Measurements from ENCODE around the gene VSTM2B.

VSTM2B gene

DNA sequence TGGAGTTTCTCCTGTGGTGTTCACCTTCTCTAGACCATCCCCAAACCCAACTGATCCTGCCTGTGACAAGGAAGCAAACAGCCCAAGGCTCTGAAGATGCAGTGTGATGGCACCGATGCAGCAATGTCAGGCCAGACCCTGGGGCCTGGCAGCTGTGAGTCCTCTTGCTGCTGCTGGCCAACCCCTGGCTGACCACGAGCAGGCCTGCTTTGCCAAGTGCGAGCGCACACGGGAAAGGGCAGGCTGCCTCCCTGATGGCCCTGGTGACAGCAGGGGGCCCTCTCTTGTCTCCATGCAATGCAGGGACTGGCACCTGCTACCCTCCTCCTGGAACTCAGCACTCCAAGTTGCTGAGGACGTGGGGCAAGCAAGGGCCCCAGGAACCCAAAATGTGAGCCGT, 5.4 kb upstream of the VSTM2B start:
- Histone ChIP-seq H3F3A (ENCODE audit: insufficient read depth, low read length) (no peaks in the 10 kb centered on the region), H3K79me2 (ENCODE audit: low read length) (no peaks in the 10 kb centered on the region), H3K27ac (ENCODE audit: low read length) (no peak overlapping the region), H4K20me1 (ENCODE audit: insufficient read depth, low read length) (no peaks in the 10 kb centered on the region), H2AFZ (ENCODE audit: low read length) (no peak overlapping the region), H3K4me3 (ENCODE audit: low read length) (no peak overlapping the region), H3K4me1 (ENCODE audit: low read length) (no peaks in the 10 kb centered on the region), H3K9ac (ENCODE audit: low read length) (no peak overlapping the region), H3K9me2 (replicated peaks; ENCODE audit: insufficient read depth, low read length) (no peaks in the 10 kb centered on the region), H3K36me3 (replicated peaks; ENCODE audit: insufficient read depth, low read length) (no peaks in the 10 kb centered on the region), H3K9me3 (replicated peaks; ENCODE audit: insufficient read depth, low read length) (no peaks in the 10 kb centered on the region), H3K27me3 (replicated peaks; ENCODE audit: insufficient read depth, low read length) (peaks cover 24% of the 10 kb centered on the region), H3K4me2 (ENCODE audit: low read depth, low read length) (no peak overlapping the region)
- TF ChIP-seq EZH2phosphoT487 (IDR thresholded peaks at IDR 0.05; ENCODE audit: low read length) = no peak
- TF ChIP-seq, protein P1, sequence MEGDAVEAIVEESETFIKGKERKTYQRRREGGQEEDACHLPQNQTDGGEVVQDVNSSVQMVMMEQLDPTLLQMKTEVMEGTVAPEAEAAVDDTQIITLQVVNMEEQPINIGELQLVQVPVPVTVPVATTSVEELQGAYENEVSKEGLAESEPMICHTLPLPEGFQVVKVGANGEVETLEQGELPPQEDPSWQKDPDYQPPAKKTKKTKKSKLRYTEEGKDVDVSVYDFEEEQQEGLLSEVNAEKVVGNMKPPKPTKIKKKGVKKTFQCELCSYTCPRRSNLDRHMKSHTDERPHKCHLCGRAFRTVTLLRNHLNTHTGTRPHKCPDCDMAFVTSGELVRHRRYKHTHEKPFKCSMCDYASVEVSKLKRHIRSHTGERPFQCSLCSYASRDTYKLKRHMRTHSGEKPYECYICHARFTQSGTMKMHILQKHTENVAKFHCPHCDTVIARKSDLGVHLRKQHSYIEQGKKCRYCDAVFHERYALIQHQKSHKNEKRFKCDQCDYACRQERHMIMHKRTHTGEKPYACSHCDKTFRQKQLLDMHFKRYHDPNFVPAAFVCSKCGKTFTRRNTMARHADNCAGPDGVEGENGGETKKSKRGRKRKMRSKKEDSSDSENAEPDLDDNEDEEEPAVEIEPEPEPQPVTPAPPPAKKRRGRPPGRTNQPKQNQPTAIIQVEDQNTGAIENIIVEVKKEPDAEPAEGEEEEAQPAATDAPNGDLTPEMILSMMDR (IDR thresholded peaks at IDR 0.05; ENCODE audit: low read length) = no peak
- no peak for TF ChIP-seq EZH2 (optimal IDR thresholded peaks at IDR 0.05; ENCODE audit: low read depth, low read length)
- no peak for DNase-seq

DNA sequence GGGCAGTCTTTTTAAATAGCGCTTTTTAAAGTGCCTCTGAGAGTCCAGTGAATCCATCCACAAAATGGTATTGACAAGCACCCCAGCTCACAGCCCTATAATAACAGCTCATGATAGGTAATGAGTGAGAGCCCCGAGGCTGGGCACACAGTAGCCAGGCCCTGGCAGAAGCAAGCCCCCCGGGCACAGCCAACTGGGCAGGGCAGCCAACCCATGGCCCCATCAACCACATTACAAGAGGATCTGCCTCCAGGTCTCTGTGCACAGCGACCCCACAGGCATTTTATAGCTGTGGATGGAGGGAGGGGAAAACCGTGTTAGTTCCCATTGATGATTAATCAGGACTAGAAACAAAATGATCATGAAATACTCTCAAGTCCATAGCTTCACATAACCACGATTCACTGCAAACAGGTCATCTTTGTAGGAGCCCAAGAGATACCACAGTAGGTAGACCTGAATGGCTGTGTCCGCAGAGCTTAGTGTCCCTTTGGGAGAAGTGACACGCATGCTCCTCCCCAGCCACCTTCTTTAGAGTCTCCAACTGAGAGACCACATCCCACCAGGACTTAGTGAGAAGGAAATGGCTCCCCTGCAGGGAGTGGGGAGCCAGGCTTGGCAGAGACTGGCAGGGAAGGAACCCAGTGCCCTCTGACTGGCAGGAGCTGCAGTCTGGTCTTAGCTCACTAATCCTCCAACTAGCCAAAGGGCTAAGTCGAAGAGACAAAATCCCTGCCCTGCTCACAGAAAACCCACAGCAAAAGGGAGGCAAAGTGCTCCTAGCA, 4.3 kb upstream of the VSTM2B start:
- Histone ChIP-seq H4K20me1 (ENCODE audit: insufficient read depth, low read length) (no peaks in the 10 kb centered on the region), H3F3A (ENCODE audit: insufficient read depth, low read length) (no peaks in the 10 kb centered on the region), H3K4me3 (ENCODE audit: low read length) (no peak overlapping the region), H2AFZ (ENCODE audit: low read length) (no peak overlapping the region), H3K36me3 (replicated peaks; ENCODE audit: insufficient read depth, low read length) (no peaks in the 10 kb centered on the region), H3K9me2 (replicated peaks; ENCODE audit: insufficient read depth, low read length) (no peaks in the 10 kb centered on the region), H3K4me2 (ENCODE audit: low read depth, low read length) (no peak overlapping the region), H3K9ac (ENCODE audit: low read length) (no peak overlapping the region), H3K79me2 (ENCODE audit: low read length) (no peaks in the 10 kb centered on the region), H3K27ac (ENCODE audit: low read length) (no peak overlapping the region), H3K9me3 (replicated peaks; ENCODE audit: insufficient read depth, low read length) (no peaks in the 10 kb centered on the region), H3K27me3 (replicated peaks; ENCODE audit: insufficient read depth, low read length) (peaks cover 20% of the 10 kb centered on the region), H3K4me1 (ENCODE audit: low read length) (no peaks in the 10 kb centered on the region)
- TF ChIP-seq, protein P1 (IDR thresholded peaks at IDR 0.05; ENCODE audit: low read length) = no peak
- TF ChIP-seq EZH2 (optimal IDR thresholded peaks at IDR 0.05; ENCODE audit: low read depth, low read length) (no peak), EZH2phosphoT487 (IDR thresholded peaks at IDR 0.05; ENCODE audit: low read length) (no peak)
- no peak for DNase-seq

- DNase-seq = no peak
- Histone ChIP-seq H3K36me3 (replicated peaks; ENCODE audit: insufficient read depth, low read length) (no peaks in the 10 kb centered on the region), H3K4me1 (ENCODE audit: low read length) (no peaks in the 10 kb centered on the region), H3K9me2 (replicated peaks; ENCODE audit: insufficient read depth, low read length) (no peaks in the 10 kb centered on the region), H3K4me3 (ENCODE audit: low read length) (no peak overlapping the region), H3K9me3 (replicated peaks; ENCODE audit: insufficient read depth, low read length) (no peaks in the 10 kb centered on the region), H3K27me3 (replicated peaks; ENCODE audit: insufficient read depth, low read length) (peaks cover 22% of the 10 kb centered on the region), H3F3A (ENCODE audit: insufficient read depth, low read length) (no peaks in the 10 kb centered on the region), H3K27ac (ENCODE audit: low read length) (no peak overlapping the region), H4K20me1 (ENCODE audit: insufficient read depth, low read length) (no peaks in the 10 kb centered on the region), H3K9ac (ENCODE audit: low read length) (no peak overlapping the region), H2AFZ (ENCODE audit: low read length) (no peak overlapping the region), H3K79me2 (ENCODE audit: low read length) (no peaks in the 10 kb centered on the region), H3K4me2 (ENCODE audit: low read depth, low read length) (no peak overlapping the region)
- TF ChIP-seq EZH2phosphoT487 (IDR thresholded peaks at IDR 0.05; ENCODE audit: low read length) (no peak), EZH2 (optimal IDR thresholded peaks at IDR 0.05; ENCODE audit: low read depth, low read length) (no peak)
Measured at GRCh38 chr19:29523568-29523967, 2.2 kb upstream of the VSTM2B start.
